ENCODE results near the gene DUSP11.

The DUSP11 gene

GRCh38 chr2:73714091-73714490 lies 65.8 kb downstream of the DUSP11 start:
- H4K20me1 ChIP-seq (ENCODE audit: control insufficient read depth, insufficient read depth, low read depth, low read length), result no peaks in the 10 kb centered on the region
- H3K4me1 ChIP-seq (ENCODE audit: control insufficient read depth, low read length), result no peaks in the 10 kb centered on the region
- H3K9me3 ChIP-seq (ENCODE audit: control insufficient read depth, insufficient read depth, low read length), result no peaks in the 10 kb centered on the region
- H3K9me2 ChIP-seq (replicated peaks; ENCODE audit: control insufficient read depth, low read length), result no peaks in the 10 kb centered on the region
- H3K4me2 ChIP-seq (ENCODE audit: low read length), result no peak overlapping the region
- no peaks in the 10 kb centered on the region for H3K36me3 ChIP-seq (ENCODE audit: control insufficient read depth, low read length)
- peaks cover 6% of the 10 kb centered on the region for H3K27me3 ChIP-seq (ENCODE audit: control insufficient read depth, low read length)
- no peaks in the 10 kb centered on the region for H3F3A ChIP-seq (ENCODE audit: control insufficient read depth, insufficient read depth)
- H3K79me2 ChIP-seq (ENCODE audit: control insufficient read depth, low read length), result no peaks in the 10 kb centered on the region
- H3K4me3 ChIP-seq (ENCODE audit: low read length), result no peak overlapping the region
- TF ChIP-seq EZH2phosphoT487 (IDR thresholded peaks at IDR 0.05; ENCODE audit: borderline replicate concordance, low read length), result no peak
- TF ChIP-seq CTCF (IDR thresholded peaks at IDR 0.05; ENCODE audit: low read depth, low read length, poor library complexity, severe bottlenecking), result no peak
- H3K27ac ChIP-seq (ENCODE audit: low read depth, low read length), result no peak overlapping the region

Measured in DOHH2 (cell line).